ENCODE data around the gene CTBP1.

GRCh38 chr4:1234309-1234695, 14.6 kb downstream of the CTBP1 start:
- no peak for TF ChIP-seq POLR2A (IDR thresholded peaks at IDR 0.05; ENCODE audit: low read length)
- TF ChIP-seq GATA1 (IDR thresholded peaks at IDR 0.05; ENCODE audit: low read depth, low read length): no peak

All from erythroblast (primary cell).